Right lobe of liver (tissue), 6 donors: ENCODE results near the gene RNF208. TPM values are rescaled to one million over a fixed set of nuclear protein-coding genes. Genes with fewer than 3 reads are reported as not detected.

Experiments
- ATAC-seq, 4 donors: fragments of 200-7000 bp; cut with Tn5 transposase; one replicate each; pipeline ENCODE4 v1.9.1; 2020; ENCODE audit warnings: mild to moderate bottlenecking in 4 of 4, moderate library complexity in 4 of 4
- DNase-seq, 3 donors: peaks; one replicate each; pipeline ENCODE4 v3.0.0-alpha.2; 2020
- H3K27ac ChIP-seq, 3 donors: fragments of 200-600 bp; one replicate each; pipeline ENCODE4 v1.8.0; 2022
- H3K27me3 ChIP-seq, 2 donors: fragments of 200-600 bp; one replicate each; pipeline ENCODE4 v1.8.0; 2022
- H3K36me3 ChIP-seq, 4 donors: fragments of 200-600 bp; sonication (generic) in 1 of 4; one replicate each; pipeline versions ENCODE4 v1.5.1 to v1.8.0; 2017 to 2022; ENCODE audit warnings: control low read depth in 1 of 4
- H3K4me1 ChIP-seq, 4 donors: fragments of 200-600 bp; sonication (generic) in 1 of 4; one replicate each; pipeline versions ENCODE4 v1.5.1 to v1.8.0; 2017 to 2022; ENCODE audit warnings: control low read depth in 1 of 4
- H3K4me3 ChIP-seq, 3 donors: fragments of 200-600 bp; one replicate each; pipeline ENCODE4 v1.8.0; 2022
- H3K9me3 ChIP-seq, 4 donors: fragments of 200-600 bp; sonication (generic) in 1 of 4; one replicate each; pipeline versions ENCODE4 v1.5.1 to v1.8.0; 2017 to 2022; ENCODE audit warnings: control low read depth in 1 of 4
- CTCF ChIP-seq, 4 donors: fragments of 200-600 bp in 3 of 4; fragments of 450-650 bp in 1 of 4; IDR thresholded peaks; one replicate each; pipeline versions ENCODE4 v1.5.1 to v1.8.0; 2016 to 2022; ENCODE audit warnings: antibody characterized with exemption in 4 of 4, mild to moderate bottlenecking in 2 of 4
- POLR2A ChIP-seq: fragments of 450-650 bp; IDR thresholded peaks from one replicate; pipeline ENCODE4 v1.6.1; 2017; ENCODE audit warnings: antibody characterized with exemption, mild to moderate bottlenecking
- WGBS: methylation state at CpG from one replicate; pipeline ENCODE4 v1.1.6; 2018; ENCODE audit warnings: low coverage, low lambda C conversion rate; ENCODE audit not compliant: insufficient coverage; ENCODE audit errors: missing lambda C conversion rate; 5-methylcytosine and 5-hydroxymethylcytosine counted together
- intact Hi-C, 2 donors: fragments of 100-400 bp; cut with DNase I; formaldehyde crosslinking; loops; one replicate each; pipeline versions ENCODE4 v1.11.2 to v1.14.1; 2022
- total RNA-seq, 6 experiments: library from RNA; depleted of rRNA in 2 of 6; stranded (reverse); fragments of >200 nt in 2 of 6; fragmentation: NEBNext Ultra II Directional in 3 of 6; extraction: Animal tissue kit (Norgen Biotek cat#: 25700) in 3 of 6; gene quantifications; one replicate each; pipeline versions ENCODE4 v1.1.0 to v1.2.4, GENCODE V29; 2016 to 2023
- donor health status: DM: no; HTN: yes; CAD: no.
- donor health status: DM: no; HTN: no; CAD: no.
- donor health status: DM: no; HTN: no; CAD: no.
- donor health status: DM: no; HTN: yes; CAD: no.
- donor health status: DM: no; HTN: yes; CAD: no.

Gene RNF208
- total RNA-seq, 6 experiments from 2014 or later, result 3.5 to 12.2 (median 4.5) TPM

- Histone ChIP-seq H3K36me3 (no peaks in the 10 kb centered on the region), H3K27ac (no peak overlapping the region), H3K9me3 (no peaks in the 10 kb centered on the region), H3K27me3 (peaks cover 0 to 37% of the 10 kb centered on the region in 2 donors), H3K4me3 (no peak overlapping the region), H3K4me1 (peaks cover 0 to 24% (median 0%) of the 10 kb centered on the region in 4 donors)
- TF ChIP-seq POLR2A (no peak), CTCF (IDR thresholded peaks at IDR 0.05) (no peak)
- intact Hi-C loops, result no loop called here
- ATAC-seq, result no peak
- no CpG with 5 or more reads among the region's 22 CpGs for WGBS
- no peak for DNase-seq
Measured at GRCh38 chr9:137171149-137171900, 50.7 kb downstream of the RNF208 start.

DNA sequence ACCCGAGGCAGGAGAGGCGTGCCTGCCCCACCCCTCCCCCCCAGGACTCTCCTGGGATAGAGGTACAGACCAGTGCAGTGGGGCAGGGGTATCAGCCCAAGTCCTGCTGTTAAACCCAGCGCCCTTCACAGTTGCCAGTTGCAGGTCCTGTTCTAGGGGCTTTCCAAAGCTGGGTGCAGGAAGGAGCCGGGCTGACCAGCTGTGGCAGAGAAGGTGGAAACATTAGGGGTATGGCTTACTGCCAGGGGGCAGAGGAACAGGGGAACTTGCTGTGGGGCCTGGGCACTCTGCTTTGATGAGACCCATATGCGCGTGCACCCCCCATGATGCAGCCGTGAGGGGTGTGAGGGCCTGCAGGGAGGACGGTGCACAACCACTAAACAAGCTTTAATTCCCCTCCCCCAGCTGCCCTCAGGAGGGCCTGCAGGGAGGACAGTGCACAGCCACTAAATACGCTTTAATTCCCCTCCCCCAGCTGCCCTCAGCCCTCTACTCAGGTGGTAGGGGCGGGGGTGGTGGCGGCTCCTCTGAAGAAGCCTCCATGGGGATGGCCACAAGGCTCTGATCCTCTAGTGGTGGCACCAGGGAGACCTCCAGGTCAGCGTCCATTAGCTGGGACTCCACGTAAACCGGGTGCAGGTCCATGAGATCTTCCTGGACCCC, 51.4 kb downstream of the RNF208 start:
- DNase-seq (no peak), ATAC-seq (no peak)
- Histone ChIP-seq H3K9me3 (no peaks in the 10 kb centered on the region), H3K4me1 (peaks cover 0 to 24% (median 0%) of the 10 kb centered on the region in 4 donors), H3K27ac (no peak overlapping the region), H3K36me3 (no peaks in the 10 kb centered on the region), H3K27me3 (peaks cover 0 to 44% of the 10 kb centered on the region in 2 donors), H3K4me3 (no peak overlapping the region)
- TF ChIP-seq POLR2A (no peak), CTCF (IDR thresholded peaks at IDR 0.05) (no peak)
- intact Hi-C loops, result no loop called here
- whole genome bisulfite sequencing, result 31% methylated on average over 4 of the region's 14 CpGs

Other genes starting within 250 kb of the RNF208 start
- 10 to 100 TPM in 2 of 6 experiments, 1 to 10 TPM in 4; 4.3 to 21.9 (median 6.0) TPM for gene PTGDS, start 244.7 kb downstream of the RNF208 start, total RNA-seq
- gene LCNL1, start 239.2 kb downstream of the RNF208 start, total RNA-seq, result not detected
- gene PAXX, start 229.8 kb downstream of the RNF208 start, total RNA-seq, result 10 to 100 TPM; 13.8 to 34.5 (median 23.3) TPM
- under 1 TPM in 2 of 6 experiments, not detected in 4; 0.37 to 0.51 TPM for gene CLIC3, start 225.7 kb downstream of the RNF208 start, total RNA-seq
- gene ABCA2, start 194.0 kb downstream of the RNF208 start, total RNA-seq, result 10 to 100 TPM; 23.7 to 49.2 (median 34.2) TPM
- gene FUT7, start 190.2 kb downstream of the RNF208 start, total RNA-seq, result under 1 TPM in 2 of 6 experiments, not detected in 4; 0.12 to 0.13 TPM
- gene NPDC1, start 176.1 kb downstream of the RNF208 start, total RNA-seq, result 10 to 100 TPM in 5 of 6 experiments, 1 to 10 TPM in 1; 9.3 to 14.9 (median 12.2) TPM
- 1 to 10 TPM in 2 of 6 experiments, under 1 TPM in 4; 0.50 to 2.1 (median 0.80) TPM for gene ENTPD2, start 168.2 kb downstream of the RNF208 start, total RNA-seq
- under 1 TPM in 5 of 6 experiments, not detected in 1; 0.05 to 0.43 (median 0.22) TPM for gene SAPCD2, start 151.7 kb downstream of the RNF208 start, total RNA-seq
- 1 to 10 TPM; 1.3 to 4.9 (median 1.9) TPM for gene UAP1L1, start 144.7 kb downstream of the RNF208 start, total RNA-seq
- gene MAN1B1, start 135.3 kb downstream of the RNF208 start, total RNA-seq, result 10 to 100 TPM; 24.0 to 39.1 (median 28.8) TPM
- gene DPP7, start 107.5 kb downstream of the RNF208 start, total RNA-seq, result 10 to 100 TPM; 62.2 to 86.2 (median 66.2) TPM
- gene GRIN1, start 83.1 kb downstream of the RNF208 start, total RNA-seq, result not detected
- gene LRRC26, start 52.2 kb downstream of the RNF208 start, total RNA-seq, result under 1 TPM in 2 of 6 experiments, not detected in 4; 0.17 to 0.18 TPM
- not detected for gene TMEM210, start 50.2 kb downstream of the RNF208 start, total RNA-seq
- gene ANAPC2, start 33.7 kb downstream of the RNF208 start, total RNA-seq, result 10 to 100 TPM; 16.1 to 36.5 (median 27.9) TPM
- gene SSNA1, start 33.6 kb downstream of the RNF208 start, total RNA-seq, result 10 to 100 TPM; 21.5 to 53.3 (median 25.5) TPM
- 10 to 100 TPM; 12.1 to 28.9 (median 18.1) TPM for gene TPRN, start 21.5 kb downstream of the RNF208 start, total RNA-seq
- 10 to 100 TPM; 17.7 to 28.0 (median 23.9) TPM for gene TMEM203, start 16.6 kb downstream of the RNF208 start, total RNA-seq
- gene NDOR1, start 16.5 kb downstream of the RNF208 start, total RNA-seq, result 1 to 10 TPM; 4.7 to 9.6 (median 7.4) TPM
- 1 to 10 TPM in 1 of 6 experiments, under 1 TPM in 4, not detected in 1; 0.20 to 1.2 (median 0.31) TPM for gene CYSRT1, start 2.9 kb upstream of the RNF208 start, total RNA-seq
- not detected for gene RNF224, start 5.3 kb upstream of the RNF208 start, total RNA-seq
- gene SLC34A3, start 8.7 kb upstream of the RNF208 start, total RNA-seq, result not detected
- 100 to 1,000 TPM in 5 of 6 experiments, 10 to 100 TPM in 1; 88.4 to 274 (median 124) TPM for gene TUBB4B, start 19.0 kb upstream of the RNF208 start, total RNA-seq
- gene STPG3, start 29.0 kb upstream of the RNF208 start, total RNA-seq, result not detected
- 10 to 100 TPM; 15.6 to 21.6 (median 20.1) TPM for gene NELFB, start 33.1 kb upstream of the RNF208 start, total RNA-seq
- gene TOR4A, start 55.5 kb upstream of the RNF208 start, total RNA-seq, result 1 to 10 TPM; 2.2 to 4.9 (median 3.7) TPM
- gene NRARP, start 80.0 kb upstream of the RNF208 start, total RNA-seq, result 1 to 10 TPM in 3 of 6 experiments, under 1 TPM in 3; 0.57 to 2.3 (median 0.98) TPM
- 10 to 100 TPM in 3 of 6 experiments, 1 to 10 TPM in 3; 3.3 to 14.4 (median 10.6) TPM for gene EXD3, start 200.9 kb upstream of the RNF208 start, total RNA-seq
- gene NOXA1, start 201.2 kb upstream of the RNF208 start, total RNA-seq, result 1 to 10 TPM; 4.7 to 8.0 (median 5.7) TPM
- gene ENTPD8, start 219.1 kb upstream of the RNF208 start, total RNA-seq, result 10 to 100 TPM in 2 of 6 experiments, 1 to 10 TPM in 4; 3.3 to 11.5 (median 7.5) TPM
- gene NSMF, start 237.1 kb upstream of the RNF208 start, total RNA-seq, result 10 to 100 TPM; 15.6 to 55.4 (median 20.1) TPM